Body of pancreas (tissue), 4 donors: ENCODE data around the gene PHF1. TPM values are rescaled to one million over a fixed set of nuclear protein-coding genes. Genes with fewer than 3 reads are reported as not detected.
A peak's percentile ranks its signal among the peaks of the same experiment; 100 is the strongest.

Experiments used
- ATAC-seq: fragments of 150-250 bp; one replicate; pipeline ENCODE4 v1.9.1; 2016
- DNase-seq, 4 donors: peaks; one replicate each; pipeline ENCODE4 v3.0.0-alpha.2; 2019
- H3K27ac ChIP-seq, 4 donors: fragments of 200-600 bp; sonication (generic); 1 replicate in 3 of 4; 2 replicates in 1 of 4; pipeline versions ENCODE4 v1.5.1 to v1.6.1; 2016 to 2019; ENCODE audit warnings: mild to moderate bottlenecking in 1 of 4, mixed read lengths in 1 of 4, moderate library complexity in 1 of 4
- H3K27me3 ChIP-seq, 2 donors: fragments of 200-600 bp; sonication (generic); one replicate each; pipeline ENCODE4 v1.6.0; 2016; ENCODE audit warnings: mild to moderate bottlenecking in 1 of 2
- H3K36me3 ChIP-seq, 2 donors: fragments of 200-600 bp; sonication (generic); replicated peaks in 1 of 2; 2 replicates each; pipeline ENCODE4 v1.5.1; 2016; ENCODE audit warnings: low read depth in 2 of 2; ENCODE audit not compliant: insufficient read depth in 1 of 2
- H3K4me1 ChIP-seq: fragments of 200-600 bp; sonication (generic); one replicate; pipeline ENCODE4 v1.6.0; 2016
- H3K4me3 ChIP-seq, 2 donors: fragments of 200-600 bp; sonication (generic); 1 replicate in 1 of 2; 2 replicates in 1 of 2; pipeline ENCODE4 v1.5.1; 2016 to 2019
- H3K9me3 ChIP-seq, 3 donors: fragments of 200-600 bp; sonication (generic); 1 replicate in 2 of 3; 2 replicates in 1 of 3; pipeline ENCODE4 v1.5.1; 2016
- CTCF ChIP-seq, 7 experiments: fragments of 450-650 bp in 4 of 7; fragments of 200-600 bp in 3 of 7; sonication (generic) in 3 of 7; IDR thresholded peaks; one replicate each; pipeline ENCODE4 v1.5.1; 2016 to 2019; ENCODE audit warnings: antibody characterized with exemption in 7 of 7
- POLR2A ChIP-seq, 3 donors: fragments of 450-650 bp; IDR thresholded peaks; one replicate each; pipeline ENCODE4 v1.6.1; 2016; ENCODE audit warnings: antibody characterized with exemption in 3 of 3, mild to moderate bottlenecking in 2 of 3
- WGBS, 2 donors: methylation state at CpG; one replicate each; pipeline ENCODE4 v1.1.5; 2017; 5-methylcytosine and 5-hydroxymethylcytosine counted together
- intact Hi-C: fragments of 100-400 bp; cut with DNase I; formaldehyde crosslinking; loops from one replicate; pipeline ENCODE4 v1.15.1; 2023
- total RNA-seq, 2 donors: library from RNA; depleted of rRNA; stranded (reverse); fragments of >200 nt; gene quantifications; one replicate each; pipeline ENCODE4 v1.1.0, GENCODE V29; 2016

The PHF1 gene
- total RNA-seq, 2 donors from 2014 or later = 58.3 to 73.9 TPM

GRCh38 chr6:33413241-33414120 is 2.7 kb downstream of the PHF1 start:
- DNase-seq (no peak), ATAC-seq (no peak)
- TF ChIP-seq POLR2A (IDR thresholded peaks at IDR 0.05) = no peak
- H3K4me3 ChIP-seq = no peak overlapping the region
- H3K4me1 ChIP-seq = peaks cover 54% of the 10 kb centered on the region
- no peaks in the 10 kb centered on the region for H3K9me3 ChIP-seq
- H3K27ac ChIP-seq = no peak overlapping the region
- no peaks in the 10 kb centered on the region for H3K27me3 ChIP-seq
- no peaks in the 10 kb centered on the region for H3K36me3 ChIP-seq
- 81 to 86% methylated on average over 13 to 14 of the region's 14 CpGs for WGBS, 2 donors
- intact Hi-C loops = no loop called here

- ATAC-seq (no peak), DNase-seq (no peak)
- no peaks in the 10 kb centered on the region for H3K36me3 ChIP-seq
- peaks cover 61% of the 10 kb centered on the region for H3K4me1 ChIP-seq
- 60 to 73% methylated on average over 8 to 12 of the region's 12 CpGs for WGBS, 2 donors
- intact Hi-C loops = no loop called here
- H3K9me3 ChIP-seq = no peaks in the 10 kb centered on the region
- no peaks in the 10 kb centered on the region for H3K27me3 ChIP-seq
- peak in 1 of 7 experiments; percentile 5 for TF ChIP-seq CTCF (IDR thresholded peaks at IDR 0.05)
- TF ChIP-seq POLR2A (IDR thresholded peaks at IDR 0.05) = no peak
- no peak overlapping the region for H3K4me3 ChIP-seq
- H3K27ac ChIP-seq = no peak overlapping the region
Measured at GRCh38 chr6:33414592-33415271, 3.9 kb downstream of the PHF1 start.

GRCh38 chr6:33415831-33416230 is 5.0 kb downstream of the PHF1 start:
- intact Hi-C loops = no loop called here
- Histone ChIP-seq H3K9me3 (no peaks in the 10 kb centered on the region), H3K27me3 (no peaks in the 10 kb centered on the region), H3K4me1 (peaks cover 61% of the 10 kb centered on the region), H3K4me3 (no peak overlapping the region), H3K27ac (no peak overlapping the region), H3K36me3 (no peaks in the 10 kb centered on the region)
- TF ChIP-seq POLR2A (IDR thresholded peaks at IDR 0.05) = no peak
- no peak for TF ChIP-seq CTCF (IDR thresholded peaks at IDR 0.05)
- DNase-seq (no peak), ATAC-seq (no peak)
- 68 to 71% methylated on average over 9 of the region's 9 CpGs for WGBS, 2 donors

- 46% methylated on average over 12 of the region's 12 CpGs for WGBS, 2 donors
- DNase-seq = no peak
- no peak overlapping the region for H3K4me3 ChIP-seq
- TF ChIP-seq CTCF (IDR thresholded peaks at IDR 0.05) = no peak
- no peak for TF ChIP-seq POLR2A (IDR thresholded peaks at IDR 0.05)
- intact Hi-C loops = no loop called here
- peak overlapping the region in 1 of 4 donors; percentile 95 for H3K27ac ChIP-seq
- H3K4me1 ChIP-seq = peaks cover 58% of the 10 kb centered on the region
- H3K27me3 ChIP-seq = no peaks in the 10 kb centered on the region
- no peak for ATAC-seq
- no peaks in the 10 kb centered on the region for H3K36me3 ChIP-seq
- H3K9me3 ChIP-seq = no peaks in the 10 kb centered on the region
Measured at GRCh38 chr6:33416386-33417127, 5.7 kb downstream of the PHF1 start.
